Measurements from ENCODE around the gene MED15.

The MED15 gene

DNA sequence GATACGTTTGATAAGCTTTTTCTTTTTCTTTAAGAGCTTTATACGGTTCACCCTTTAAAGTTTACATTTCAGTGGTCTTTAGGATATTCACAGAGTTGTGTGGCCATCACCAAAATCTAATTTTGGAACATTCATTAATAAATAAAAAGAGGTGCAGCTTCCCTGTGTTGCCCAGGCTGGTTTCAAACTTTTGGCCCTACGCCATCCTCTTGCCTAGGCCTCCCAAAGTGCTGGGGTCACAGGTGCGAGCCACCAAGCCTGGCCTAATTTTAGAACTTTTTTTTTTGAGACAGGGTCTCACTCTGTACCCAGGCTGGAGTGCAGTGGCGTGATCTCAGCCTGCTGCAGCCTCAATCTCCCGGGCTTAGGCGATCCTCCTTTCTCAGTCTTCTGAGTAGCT, 30.6 kb downstream of the MED15 start:
- no peak for TF ChIP-seq CTCF (IDR thresholded peaks at IDR 0.05)

GRCh38 chr22:20542055-20542454, 34.6 kb downstream of the MED15 start:
- no peak for TF ChIP-seq CTCF (IDR thresholded peaks at IDR 0.05)

- no peak for TF ChIP-seq CTCF (IDR thresholded peaks at IDR 0.05)
These were observed 35.3 kb downstream of the MED15 start for GRCh38 chr22:20542736-20543135.

DNA sequence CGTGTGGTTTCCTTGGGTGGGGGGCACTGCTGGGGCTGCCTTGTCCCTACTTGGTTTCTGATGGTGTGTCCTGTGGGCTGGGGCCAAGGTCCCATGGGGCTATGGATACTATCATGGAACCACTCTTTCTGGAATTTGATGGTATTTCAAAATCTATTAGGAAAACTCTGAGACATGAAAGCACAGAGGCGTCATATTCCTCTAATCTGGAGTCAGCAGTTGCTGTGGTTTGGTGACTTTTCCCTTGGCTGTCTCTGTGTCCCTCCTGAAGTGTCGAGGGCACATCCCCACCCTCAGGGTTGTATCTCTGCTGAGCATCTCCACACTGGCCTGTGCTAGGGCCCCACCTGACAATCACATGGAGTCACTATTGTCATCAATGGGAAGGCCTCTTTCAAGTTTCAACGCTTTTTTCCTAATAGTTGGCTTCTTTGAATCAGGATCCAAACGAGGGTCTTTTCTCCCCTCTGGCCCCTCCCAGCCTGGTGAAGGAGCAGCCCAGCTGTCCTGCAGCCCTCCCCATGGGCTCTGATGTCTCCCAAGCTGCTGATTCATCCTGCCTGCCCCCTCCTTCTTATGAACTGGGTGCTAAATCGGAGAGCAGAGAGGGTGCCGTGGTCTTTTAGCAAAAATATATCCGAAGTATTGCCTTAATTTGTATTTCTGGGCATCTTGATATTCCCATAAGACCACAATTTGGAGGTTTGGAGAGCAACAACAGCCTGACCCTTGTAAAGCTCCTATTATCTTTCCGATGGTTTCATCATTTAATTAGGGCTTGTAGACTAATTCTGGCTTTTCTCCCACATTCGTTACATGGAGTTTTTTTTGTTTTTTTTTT, 38.5 kb downstream of the MED15 start:
- no peak for TF ChIP-seq CTCF (IDR thresholded peaks at IDR 0.05)

- no peak for TF ChIP-seq CTCF (IDR thresholded peaks at IDR 0.05)
These were observed 39.1 kb downstream of the MED15 start for GRCh38 chr22:20546541-20546950.

DNA sequence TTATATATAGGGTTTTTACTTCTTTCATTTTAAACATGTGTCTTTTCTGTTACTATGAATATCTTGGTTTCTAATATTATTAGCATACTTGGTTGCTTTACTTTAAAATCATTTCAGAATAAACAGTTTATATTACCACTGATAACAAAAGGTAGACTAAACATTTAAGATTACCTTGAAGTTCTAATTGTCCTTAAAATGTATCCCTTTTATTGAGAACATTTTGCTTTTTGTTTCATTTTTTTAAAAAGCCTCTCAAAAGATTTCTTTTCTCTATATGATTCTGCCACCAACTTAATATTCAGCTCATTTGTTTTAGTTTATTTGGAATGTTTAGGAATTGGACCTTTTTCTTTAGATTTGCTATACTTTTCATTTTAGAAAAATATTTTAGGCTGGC, 39.6 kb downstream of the MED15 start:
- no peak for TF ChIP-seq CTCF (IDR thresholded peaks at IDR 0.05)

- no peak for TF ChIP-seq CTCF (IDR thresholded peaks at IDR 0.05)
These were observed 41.4 kb downstream of the MED15 start for GRCh38 chr22:20548806-20549205.
